Gastroesophageal sphincter (tissue), 3 donors: Measurements from ENCODE around the gene CHI3L1.

Experiments
- CTCF ChIP-seq, 4 experiments: fragments of 200-600 bp in 2 of 4; fragments of 450-650 bp in 2 of 4; sonication (generic) in 1 of 4; IDR thresholded peaks; one replicate each; pipeline ENCODE4 v1.5.1; 2017 to 2019; ENCODE audit warnings: antibody characterized with exemption in 4 of 4, mild to moderate bottlenecking in 2 of 4, moderate library complexity in 2 of 4
- POLR2A ChIP-seq, 2 donors: fragments of 450-650 bp; IDR thresholded peaks; one replicate each; pipeline ENCODE4 v1.6.1; 2017; ENCODE audit warnings: antibody characterized with exemption in 2 of 2, mild to moderate bottlenecking in 2 of 2, moderate library complexity in 1 of 2

- no peak for TF ChIP-seq CTCF (IDR thresholded peaks at IDR 0.05)
- TF ChIP-seq POLR2A (IDR thresholded peaks at IDR 0.05), result no peak
These were observed 50.0 kb downstream of the CHI3L1 start for GRCh38 chr1:203136409-203137042.
